GM12892 (cell line): Measurements from ENCODE around the gene FAM193A.

Source experiments
- POLR2A ChIP-seq: IDR thresholded peaks from 2 replicates; pipeline ENCODE4 v1.6.1; 2011; ENCODE audit warnings: low read depth, low read length, control low read depth
- POLR2AphosphoS5 ChIP-seq: IDR thresholded peaks from 2 replicates; pipeline ENCODE4 v1.6.1; 2011; ENCODE audit warnings: low read depth, low read length, control low read depth
- TAF1 ChIP-seq: IDR thresholded peaks from 2 replicates; pipeline ENCODE4 v1.6.1; 2011; ENCODE audit warnings: low read depth, mild to moderate bottlenecking, control low read depth, low read length, borderline replicate concordance

- no peak for TF ChIP-seq TAF1
- no peak for TF ChIP-seq POLR2A
- TF ChIP-seq POLR2AphosphoS5: no peak
These were observed 46.5 kb upstream of the FAM193A start for GRCh38 chr4:2489841-2490552.
